HG02678 (cell line): ENCODE measurements around the gene ZAR1L.

Experiments
- ATAC-seq: cut with Tn5 transposase; IDR thresholded peaks from one replicate; pipeline ENCODE4 v1.9.1; 2021; ENCODE audit warnings: mild to moderate bottlenecking, moderate library complexity; ENCODE audit not compliant: unreplicated experiment

Gene ZAR1L

DNA sequence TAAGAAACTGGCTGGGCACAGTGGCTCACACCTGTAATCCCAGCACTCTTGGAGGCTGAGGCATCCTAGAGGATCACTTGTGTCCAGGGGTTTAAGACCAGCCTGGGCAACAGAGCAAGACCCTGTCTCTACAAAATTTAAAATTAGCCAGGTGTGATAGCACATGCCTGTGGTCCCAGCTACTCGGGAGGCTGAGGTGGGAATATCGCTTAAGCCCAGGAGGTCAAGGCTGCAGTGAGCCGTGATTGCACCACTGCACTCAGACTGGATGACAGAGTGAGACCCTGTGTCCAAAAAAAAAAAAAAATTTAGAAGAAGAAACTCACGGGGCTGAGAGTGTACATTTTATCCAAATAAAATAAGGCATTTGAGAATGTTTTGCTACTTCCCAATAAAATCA lies 58.9 kb downstream of the ZAR1L start:
- ATAC-seq = no peak

- ATAC-seq = no peak
Measured at GRCh38 chr13:32255724-32256109, 59.4 kb downstream of the ZAR1L start.

DNA sequence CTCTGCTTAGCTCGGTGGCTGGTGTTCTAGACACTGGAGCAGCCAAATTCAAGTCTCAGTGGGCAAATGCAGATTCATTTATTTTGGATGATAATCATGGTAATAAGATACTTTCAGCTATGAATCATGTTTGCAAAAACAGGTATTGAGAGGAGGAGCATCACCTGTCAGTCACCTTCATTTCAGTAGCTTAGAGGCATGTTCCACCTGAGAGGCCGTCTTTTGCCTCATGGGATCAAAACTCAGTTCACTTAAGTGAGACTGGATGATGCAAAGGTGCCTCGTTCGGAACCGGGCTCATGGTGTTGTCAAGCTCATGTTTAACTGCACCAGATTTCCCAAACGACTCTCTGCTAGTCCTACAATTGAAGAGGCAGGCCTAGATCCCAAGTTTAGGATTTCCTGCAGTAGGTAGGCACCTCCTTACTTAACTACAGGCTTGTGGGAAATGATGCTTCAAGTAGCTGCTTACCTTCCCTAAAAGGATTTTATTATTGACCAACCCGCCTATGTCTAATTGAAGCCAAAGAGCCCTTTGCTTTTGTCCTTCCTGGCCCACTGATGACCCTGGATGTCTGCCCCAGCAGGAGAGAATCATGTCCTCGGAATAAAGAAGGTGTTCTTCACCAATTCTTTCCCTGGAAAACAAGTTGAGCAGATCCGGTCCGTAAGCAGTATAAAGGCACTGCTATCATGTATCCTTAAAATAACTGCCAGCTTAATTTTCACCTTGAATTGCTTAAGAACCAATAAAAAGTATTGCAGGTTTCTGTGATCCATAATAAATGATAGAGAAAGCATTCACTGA lies 60.0 kb downstream of the ZAR1L start:
- ATAC-seq = no peak

GRCh38 chr13:32254416-32254815 lies 60.7 kb downstream of the ZAR1L start:
- ATAC-seq = no peak

GRCh38 chr13:32253911-32254399 lies 61.2 kb downstream of the ZAR1L start:
- ATAC-seq = no peak
